Nephron progenitor cell (in vitro differentiated cells): Measurements from ENCODE around the gene C1orf210.

ENCODE experiments used
- DNase-seq: peaks from one replicate; pipeline ENCODE4 v3.0.0; 2021
- H3K27ac Mint-ChIP-seq: 2 replicates; pipeline ENCODE4 v1.8.0; 2021; ENCODE audit warnings: mild to moderate bottlenecking, moderate library complexity, mixed read lengths
- H3K27me3 Mint-ChIP-seq: 2 replicates; pipeline ENCODE4 v1.8.0; 2021; ENCODE audit warnings: mild to moderate bottlenecking, low read depth, mixed read lengths; ENCODE audit not compliant: poor library complexity
- H3K36me3 Mint-ChIP-seq: 2 replicates; pipeline ENCODE4 v1.8.0; 2021; ENCODE audit warnings: low read depth, mixed read lengths
- H3K4me1 Mint-ChIP-seq: 2 replicates; pipeline ENCODE4 v1.8.0; 2021; ENCODE audit warnings: mixed read lengths
- H3K4me3 Mint-ChIP-seq: 2 replicates; pipeline ENCODE4 v1.8.0; 2021; ENCODE audit warnings: mild to moderate bottlenecking, moderate library complexity, mixed read lengths
- H3K9me3 Mint-ChIP-seq: 2 replicates; pipeline ENCODE4 v1.8.0; 2021; ENCODE audit warnings: mild to moderate bottlenecking, moderate library complexity, mixed read lengths
- CTCF ChIP-seq: fragments of 200-600 bp; sonication (generic); IDR thresholded peaks from 2 replicates; pipeline ENCODE4 v1.5.0; 2021; ENCODE audit warnings: antibody characterized with exemption

C1orf210 gene

GRCh38 chr1:43251024-43251423 lies 34.4 kb downstream of the C1orf210 start:
- Mint-ChIP-seq H3K27me3 (peaks cover 29% of the 10 kb centered on the region), H3K9me3 (peaks cover 48% of the 10 kb centered on the region), H3K36me3 (no peaks in the 10 kb centered on the region), H3K27ac (no peak overlapping the region), H3K4me3 (no peak overlapping the region), H3K4me1 (no peaks in the 10 kb centered on the region)
- no peak for DNase-seq
- TF ChIP-seq CTCF: no peak

GRCh38 chr1:43250351-43250761 lies 35.0 kb downstream of the C1orf210 start:
- H3K27ac Mint-ChIP-seq: no peak overlapping the region
- DNase-seq: no peak
- no peak for TF ChIP-seq CTCF
- H3K4me3 Mint-ChIP-seq: no peak overlapping the region
- peaks cover 29% of the 10 kb centered on the region for H3K27me3 Mint-ChIP-seq
- no peaks in the 10 kb centered on the region for H3K4me1 Mint-ChIP-seq
- peaks cover 53% of the 10 kb centered on the region for H3K9me3 Mint-ChIP-seq
- no peaks in the 10 kb centered on the region for H3K36me3 Mint-ChIP-seq

GRCh38 chr1:43247256-43247921 lies 38.0 kb downstream of the C1orf210 start:
- no peak for TF ChIP-seq CTCF
- H3K4me1 Mint-ChIP-seq: no peaks in the 10 kb centered on the region
- DNase-seq: no peak
- H3K27me3 Mint-ChIP-seq: peaks cover 26% of the 10 kb centered on the region
- peaks cover 60% of the 10 kb centered on the region for H3K9me3 Mint-ChIP-seq
- H3K27ac Mint-ChIP-seq: no peak overlapping the region
- no peak overlapping the region for H3K4me3 Mint-ChIP-seq
- H3K36me3 Mint-ChIP-seq: no peaks in the 10 kb centered on the region

- Mint-ChIP-seq H3K27me3 (peaks cover 19% of the 10 kb centered on the region), H3K4me3 (no peak overlapping the region), H3K27ac (no peak overlapping the region), H3K4me1 (no peaks in the 10 kb centered on the region), H3K9me3 (peaks cover 60% of the 10 kb centered on the region), H3K36me3 (no peaks in the 10 kb centered on the region)
- DNase-seq: no peak
- no peak for TF ChIP-seq CTCF
Measured at GRCh38 chr1:43246466-43247213, 38.7 kb downstream of the C1orf210 start.

- TF ChIP-seq CTCF: no peak
- H3K9me3 Mint-ChIP-seq: peaks cover 36% of the 10 kb centered on the region
Measured at GRCh38 chr1:43243299-43243698, 42.1 kb downstream of the C1orf210 start.

GRCh38 chr1:43241413-43241836 lies 44.0 kb downstream of the C1orf210 start:
- no peaks in the 10 kb centered on the region for H3K36me3 Mint-ChIP-seq

More at GRCh38 chr1:43243299-43243698, 42.1 kb downstream of the C1orf210 start:
- no peaks in the 10 kb centered on the region for H3K36me3 Mint-ChIP-seq
- H3K27me3 Mint-ChIP-seq: peaks cover 27% of the 10 kb centered on the region
- no peak for DNase-seq
- peaks cover 2% of the 10 kb centered on the region for H3K4me1 Mint-ChIP-seq
- no peak overlapping the region for H3K4me3 Mint-ChIP-seq
- H3K27ac Mint-ChIP-seq: no peak overlapping the region

More at GRCh38 chr1:43241413-43241836, 44.0 kb downstream of the C1orf210 start:
- no peak overlapping the region for H3K4me3 Mint-ChIP-seq
- no peak for DNase-seq
- peaks cover 4% of the 10 kb centered on the region for H3K4me1 Mint-ChIP-seq
- no peak for TF ChIP-seq CTCF
- H3K27ac Mint-ChIP-seq: no peak overlapping the region
- peaks cover 31% of the 10 kb centered on the region for H3K27me3 Mint-ChIP-seq
- peaks cover 17% of the 10 kb centered on the region for H3K9me3 Mint-ChIP-seq
